ENCODE results near the gene CEP112.

DNA sequence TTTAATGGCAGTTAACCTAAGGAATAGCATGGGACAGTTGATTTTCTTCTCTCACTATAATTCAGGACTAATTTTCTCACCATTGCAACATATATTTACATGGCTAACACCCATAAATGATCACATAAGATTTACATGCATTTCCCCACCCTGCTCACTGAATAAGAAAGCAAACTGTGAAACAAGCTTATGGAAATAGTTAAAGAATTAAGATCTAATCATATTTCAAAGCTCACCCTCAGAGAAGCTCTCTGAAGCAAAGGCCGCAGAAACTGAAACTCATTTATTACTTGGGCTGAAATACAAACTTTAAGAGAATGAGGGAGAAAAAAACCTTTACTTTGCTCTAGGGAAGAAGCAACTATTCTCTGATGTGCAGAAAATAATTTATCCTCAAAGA, 411.8 kb downstream of the CEP112 start:
- TF ChIP-seq, protein P1, sequence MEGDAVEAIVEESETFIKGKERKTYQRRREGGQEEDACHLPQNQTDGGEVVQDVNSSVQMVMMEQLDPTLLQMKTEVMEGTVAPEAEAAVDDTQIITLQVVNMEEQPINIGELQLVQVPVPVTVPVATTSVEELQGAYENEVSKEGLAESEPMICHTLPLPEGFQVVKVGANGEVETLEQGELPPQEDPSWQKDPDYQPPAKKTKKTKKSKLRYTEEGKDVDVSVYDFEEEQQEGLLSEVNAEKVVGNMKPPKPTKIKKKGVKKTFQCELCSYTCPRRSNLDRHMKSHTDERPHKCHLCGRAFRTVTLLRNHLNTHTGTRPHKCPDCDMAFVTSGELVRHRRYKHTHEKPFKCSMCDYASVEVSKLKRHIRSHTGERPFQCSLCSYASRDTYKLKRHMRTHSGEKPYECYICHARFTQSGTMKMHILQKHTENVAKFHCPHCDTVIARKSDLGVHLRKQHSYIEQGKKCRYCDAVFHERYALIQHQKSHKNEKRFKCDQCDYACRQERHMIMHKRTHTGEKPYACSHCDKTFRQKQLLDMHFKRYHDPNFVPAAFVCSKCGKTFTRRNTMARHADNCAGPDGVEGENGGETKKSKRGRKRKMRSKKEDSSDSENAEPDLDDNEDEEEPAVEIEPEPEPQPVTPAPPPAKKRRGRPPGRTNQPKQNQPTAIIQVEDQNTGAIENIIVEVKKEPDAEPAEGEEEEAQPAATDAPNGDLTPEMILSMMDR (IDR thresholded peaks at IDR 0.05): no peak
- TF ChIP-seq POLR2A (IDR thresholded peaks at IDR 0.05): no peak

All from vagina (tissue), 2 donors.